ENCODE results near the gene ALB. TPM values are rescaled to one million over a fixed set of nuclear protein-coding genes. Genes with fewer than 3 reads are reported as not detected.

ALB gene
- total and polyA plus RNA-seq, 8 donors = 0.99 to 111 (median 4.1) TPM; not detected in 1

Other genes with a start within 250 kb of the ALB start
- gene ANKRD17, start 145.5 kb upstream of the ALB start, total RNA-seq = 10 to 100 TPM; 57.5 to 58.1 TPM
- gene ANKRD17, start 145.5 kb upstream of the ALB start, polyA plus RNA-seq (ENCODE audit: insufficient read length in 6 of 6) = 10 to 100 TPM; 68.0 to 83.0 (median 76.6) TPM
- gene AFP, start 31.9 kb downstream of the ALB start, total RNA-seq = under 1 TPM in 1 of 2 donors, not detected in 1; 0.73 TPM
- gene AFP, start 31.9 kb downstream of the ALB start, polyA plus RNA-seq (ENCODE audit: insufficient read length in 6 of 6) = 10 to 100 TPM in 2 of 6 donors, 1 to 10 TPM in 4; 1.5 to 25.5 (median 5.6) TPM
- gene AFM, start 77.5 kb downstream of the ALB start, total RNA-seq = not detected
- under 1 TPM in 1 of 6 donors, not detected in 5; 0.17 TPM for gene AFM, start 77.5 kb downstream of the ALB start, polyA plus RNA-seq (ENCODE audit: insufficient read length in 6 of 6)
- gene RASSF6, start 216.1 kb downstream of the ALB start, total RNA-seq = 1 to 10 TPM; 1.3 to 2.2 TPM
- 1 to 10 TPM; 1.6 to 3.3 (median 2.5) TPM for gene RASSF6, start 216.1 kb downstream of the ALB start, polyA plus RNA-seq (ENCODE audit: insufficient read length in 6 of 6)